SK-MEL-5 (cell line): ENCODE data around the gene ANXA6. TPM values are rescaled to one million over a fixed set of nuclear protein-coding genes. Genes with fewer than 3 reads are reported as not detected.

ENCODE experiments used
- DNase-seq: peaks from one replicate; pipeline ENCODE4 v3.0.0-alpha.2; 2016; ENCODE audit warnings: low read depth, low spot score
- in situ Hi-C: cut with HindIII; loops from 2 replicates; pipeline ENCODE4 v1.10.0; 2016; ENCODE audit warnings: low sequenced_read_pairs, high pct_unique_total_duplicates, low pct_unique_long_range_greater_than_20kb
- total RNA-seq: library from RNA; depleted of rRNA; stranded (reverse); fragments of >200 nt; shearing (Covaris generic); gene quantifications from 2 replicates; pipeline ENCODE4 v1.2.3, GENCODE V29; 2014

ANXA6 gene
- total RNA-seq, 1 experiment from 2014 or later: 88.4 TPM

DNA sequence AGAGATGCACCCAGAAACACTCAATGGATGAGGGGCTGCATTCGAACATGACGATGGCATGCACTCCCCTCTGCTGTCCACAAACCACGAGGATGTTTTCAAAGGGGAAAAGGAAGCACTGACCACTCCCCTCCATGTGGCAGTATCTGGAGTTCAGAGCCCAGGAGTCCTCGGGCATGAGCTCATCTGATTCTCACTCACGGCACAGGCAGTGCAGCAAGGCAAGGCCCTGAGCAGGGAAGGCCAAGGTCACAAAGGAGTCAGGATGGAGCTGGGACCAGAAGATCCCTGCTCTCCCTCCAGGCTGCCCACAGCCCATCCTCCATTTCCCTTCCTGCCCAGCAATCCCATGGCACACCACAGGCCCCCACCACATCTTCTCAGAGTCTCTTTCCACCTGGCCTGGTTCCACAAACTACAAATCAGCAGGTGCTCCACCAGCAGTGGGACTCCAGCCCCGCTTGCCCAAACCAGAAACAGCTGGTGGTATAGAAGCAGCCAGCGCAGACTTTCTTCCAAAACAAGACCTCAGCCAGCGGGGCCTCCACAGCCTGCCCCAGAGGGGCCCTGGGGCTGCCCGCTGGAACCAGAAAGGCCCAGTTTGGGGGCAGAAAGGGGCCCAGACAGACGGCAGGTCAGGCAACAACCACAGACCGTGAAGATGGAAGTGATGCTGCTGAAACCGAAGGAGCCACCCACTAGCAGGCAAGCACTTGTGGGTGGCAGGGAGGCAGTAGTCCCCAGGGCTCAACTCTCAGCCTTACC is 89.0 kb downstream of the ANXA6 start:
- no peak for DNase-seq
- in situ Hi-C loops: no loop called here

DNA sequence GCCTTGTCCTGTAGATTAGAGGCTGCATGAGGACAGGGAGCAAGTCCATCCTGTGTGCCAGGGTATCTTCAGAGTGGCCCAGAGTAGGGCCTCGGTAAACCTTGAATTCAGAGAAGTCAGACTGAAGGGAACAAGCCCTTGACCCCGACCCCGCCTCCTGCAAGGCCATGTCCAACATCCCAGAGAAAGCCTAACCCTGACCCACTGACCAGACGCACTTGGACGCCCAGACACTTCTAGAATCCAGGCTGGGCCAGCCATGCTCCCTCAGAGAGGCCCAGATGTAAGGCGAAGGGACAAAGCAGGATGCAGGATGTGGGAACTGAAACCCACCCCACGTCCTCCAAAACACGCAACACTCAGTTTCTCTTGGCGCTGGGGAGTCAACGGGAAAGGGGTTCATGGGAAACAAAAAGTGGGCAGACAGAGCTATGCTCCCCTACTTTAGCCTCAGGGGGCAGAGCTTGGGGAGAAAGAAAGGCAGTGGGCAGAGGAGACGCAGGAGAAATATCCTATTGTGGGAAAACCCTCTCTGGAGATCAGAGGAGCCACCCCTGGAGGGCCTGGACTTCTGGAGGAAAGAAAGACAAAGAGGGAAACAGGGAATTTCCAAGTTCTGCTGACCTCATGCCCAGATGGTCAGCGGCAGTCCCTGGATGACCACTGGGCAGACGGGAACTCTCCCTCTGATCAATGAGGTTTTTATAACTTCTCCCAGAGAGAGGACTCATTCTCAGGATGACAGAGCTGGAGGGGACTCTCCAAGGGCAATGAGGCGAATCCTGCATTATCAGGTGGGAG is 89.7 kb downstream of the ANXA6 start:
- DNase-seq: no peak
- in situ Hi-C loops: no loop called here

- no peak for DNase-seq
- in situ Hi-C loops: no loop called here
Measured at GRCh38 chr5:151066920-151067319, 90.7 kb downstream of the ANXA6 start.

GRCh38 chr5:151065609-151066008 is 92.0 kb downstream of the ANXA6 start:
- DNase-seq: no peak
- in situ Hi-C loops: no loop called here

DNA sequence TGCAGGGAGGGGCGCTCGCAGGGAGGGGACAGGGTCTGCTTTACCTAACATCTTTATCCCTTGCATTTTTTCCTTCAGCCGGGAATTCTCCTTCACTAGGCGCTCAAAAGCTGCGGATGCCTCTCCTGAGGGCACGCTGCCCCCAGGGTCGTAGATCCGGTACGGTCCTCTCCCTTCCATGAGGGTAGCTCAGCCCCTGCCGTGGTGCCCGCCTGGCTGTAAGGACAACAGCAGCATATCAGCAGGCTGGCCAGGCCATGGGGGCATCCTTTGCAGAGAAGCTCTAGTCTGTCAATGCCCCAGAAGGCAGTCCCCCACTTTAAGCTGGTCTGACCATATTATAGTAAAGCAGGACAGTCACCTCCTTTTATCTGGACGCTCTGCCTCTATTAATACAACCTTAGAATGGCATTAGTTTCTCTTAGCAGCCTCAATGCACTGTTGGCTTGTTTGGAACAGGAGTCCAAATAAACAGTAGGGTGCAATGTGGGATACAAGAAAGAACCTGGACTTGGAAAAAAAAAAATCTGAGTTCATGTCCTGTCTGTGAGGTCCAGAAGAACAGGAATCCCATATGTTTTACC is 92.6 kb downstream of the ANXA6 start:
- DNase-seq: no peak
- in situ Hi-C loops: no loop called here

- in situ Hi-C loops: no loop called here
- DNase-seq: peak; percentile 11
Measured at GRCh38 chr5:151063142-151063989, 94.2 kb downstream of the ANXA6 start.

DNA sequence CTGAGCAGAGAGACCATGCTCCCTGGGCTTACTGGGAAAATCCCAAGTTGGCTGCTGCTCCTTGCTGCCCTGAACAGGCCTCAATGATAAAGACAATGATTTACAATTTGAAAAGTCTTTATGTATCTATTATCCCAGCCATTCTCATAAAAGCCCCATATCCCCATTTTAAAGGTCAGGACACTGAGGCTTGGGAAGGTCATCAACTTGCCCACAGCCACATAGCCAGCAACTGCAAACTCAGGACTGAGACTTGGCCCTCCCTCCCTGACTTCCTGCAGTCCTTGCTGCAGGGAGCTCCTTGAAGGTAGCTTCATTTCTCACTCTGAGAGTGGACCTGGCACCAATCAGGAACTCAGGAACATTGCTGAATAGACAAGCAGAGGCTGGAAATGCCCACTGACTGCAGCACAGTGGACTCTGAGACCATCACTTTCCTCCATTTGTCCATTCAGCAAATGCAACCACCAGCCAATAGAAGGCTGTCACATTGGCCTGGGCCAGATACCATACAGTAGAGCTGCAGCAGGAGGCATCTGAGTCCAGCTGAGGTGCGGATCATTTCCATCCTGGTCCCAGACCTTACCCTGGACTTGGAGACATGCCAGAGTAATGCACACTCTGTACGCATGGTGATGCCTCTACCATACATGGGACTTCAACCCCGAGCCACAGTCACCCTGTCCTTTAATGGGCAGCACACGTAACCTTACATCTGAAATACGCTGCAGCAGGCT is 95.0 kb downstream of the ANXA6 start:
- in situ Hi-C loops: no loop called here
- no peak for DNase-seq

GRCh38 chr5:151060742-151061141 is 96.8 kb downstream of the ANXA6 start:
- DNase-seq: no peak
- in situ Hi-C loops: no loop called here

DNA sequence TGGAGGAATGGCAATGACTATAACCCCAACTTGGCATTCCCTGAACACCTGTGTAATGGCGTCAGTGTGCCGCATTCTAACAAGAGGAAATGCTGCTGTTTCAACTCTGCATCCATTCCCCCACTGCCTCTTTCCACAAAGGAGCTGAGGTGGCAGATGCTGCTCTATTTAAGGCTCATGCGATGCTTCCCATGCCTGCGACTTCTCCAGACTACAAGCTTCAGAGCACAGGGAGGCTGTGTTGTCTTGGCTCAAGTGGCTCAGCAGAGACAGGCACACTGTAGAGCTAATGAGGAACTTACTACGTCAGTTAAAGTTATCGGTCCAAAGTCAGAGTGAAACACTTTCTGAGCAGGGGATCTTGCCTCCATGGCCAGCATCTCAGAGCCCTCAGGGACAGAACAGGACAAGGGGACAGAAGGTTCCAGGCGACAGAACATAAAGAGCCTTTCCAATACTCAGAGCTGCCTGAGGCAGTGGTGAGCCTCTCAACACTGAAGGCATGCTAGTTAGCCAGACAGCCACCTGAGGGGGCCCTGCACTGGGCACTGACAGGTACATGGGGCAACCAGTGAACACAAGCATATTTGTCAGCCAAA is 98.6 kb downstream of the ANXA6 start:
- in situ Hi-C loops: no loop called here
- DNase-seq: no peak

- in situ Hi-C loops: no loop called here
Measured at GRCh38 chr5:151058301-151058700, 99.3 kb downstream of the ANXA6 start.

DNA sequence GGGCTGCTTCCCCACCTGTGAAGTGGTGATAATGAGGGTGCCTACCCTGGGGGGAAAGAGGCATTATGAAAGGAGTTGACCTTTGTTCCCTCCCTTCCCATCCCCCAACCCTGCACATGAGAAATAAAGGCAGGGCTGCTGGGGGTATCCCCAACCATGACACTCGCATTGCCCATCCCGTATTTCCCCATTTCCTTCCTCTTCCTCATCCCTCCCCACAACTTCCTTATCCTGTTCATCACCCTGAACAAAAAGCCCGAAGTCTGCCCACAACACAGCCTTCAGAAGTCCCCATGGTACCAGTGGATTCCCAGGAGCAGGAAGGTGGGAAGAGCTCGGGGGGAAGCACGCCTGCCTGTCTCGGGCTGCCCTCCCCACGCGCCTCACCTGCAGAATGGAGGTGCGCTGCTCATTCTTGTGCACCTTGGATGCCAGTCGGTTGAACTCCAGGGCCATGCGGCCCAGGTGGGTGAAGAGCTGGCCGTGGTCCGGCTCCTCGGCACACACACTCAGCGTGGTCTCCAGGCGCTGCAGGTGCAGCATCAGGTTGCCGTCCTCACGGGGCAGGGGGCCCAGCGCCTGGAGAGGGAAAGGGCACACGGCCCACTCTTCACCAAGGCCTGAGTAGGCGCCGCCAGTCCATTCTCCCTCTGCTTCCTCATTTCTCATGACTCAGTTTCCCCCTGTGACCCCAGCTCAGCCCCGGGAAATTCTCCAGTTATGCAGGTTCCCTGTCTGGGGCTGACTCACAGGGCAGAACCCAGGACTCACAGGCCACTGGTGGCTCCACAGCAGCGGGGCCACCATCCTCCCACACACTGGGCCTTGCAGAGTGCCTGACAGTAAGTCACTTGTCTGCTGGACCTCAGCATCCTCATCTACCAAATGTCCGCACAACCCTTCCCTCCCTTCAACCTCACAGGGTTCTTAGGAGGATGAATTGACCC is 100.9 kb downstream of the ANXA6 start:
- in situ Hi-C loops: no loop called here
- no peak for DNase-seq

More at GRCh38 chr5:151058301-151058700, 99.3 kb downstream of the ANXA6 start:
- DNase-seq: no peak

GRCh38 chr5:151055336-151055735 is 102.2 kb downstream of the ANXA6 start:
- in situ Hi-C loops: no loop called here

GRCh38 chr5:151054709-151055108 is 102.9 kb downstream of the ANXA6 start:
- DNase-seq: no peak
- in situ Hi-C loops: no loop called here

More at GRCh38 chr5:151055336-151055735, 102.2 kb downstream of the ANXA6 start:
- DNase-seq: no peak

GRCh38 chr5:151053796-151054462 is 103.7 kb downstream of the ANXA6 start:
- in situ Hi-C loops: no loop called here
- DNase-seq: no peak

GRCh38 chr5:151052836-151053235 is 104.7 kb downstream of the ANXA6 start:
- in situ Hi-C loops: no loop called here
- no peak for DNase-seq
